ENCODE data around the gene DNHD1.

DNA sequence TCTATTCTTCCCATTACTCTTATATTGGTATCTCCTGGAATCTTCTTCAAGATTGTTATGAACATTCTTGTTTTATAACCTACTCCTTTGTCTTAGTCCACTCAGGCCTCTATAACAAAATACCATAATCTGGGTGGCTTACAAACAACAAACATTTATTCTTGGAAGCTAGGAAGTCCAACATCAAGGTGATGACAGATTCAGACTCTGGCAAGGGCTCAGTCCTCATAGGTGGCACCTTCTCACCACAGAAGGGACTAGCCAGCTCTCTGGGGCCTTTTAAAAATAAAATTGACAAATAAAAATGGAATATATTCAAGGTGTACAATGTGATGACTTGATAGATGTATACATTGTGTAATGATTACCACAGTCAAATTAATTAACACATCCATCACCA is 19.8 kb downstream of the DNHD1 start:
- TF ChIP-seq SMC3 (IDR thresholded peaks at IDR 0.05; ENCODE audit: low read depth, low read length) (no peak), RAD21 (IDR thresholded peaks at IDR 0.05; ENCODE audit: low read length) (no peak), POLR2A (IDR thresholded peaks at IDR 0.05; ENCODE audit: low read depth, low read length) (no peak), MAZ (IDR thresholded peaks at IDR 0.05; ENCODE audit: borderline replicate concordance, low read depth, low read length) (no peak), CEBPB (IDR thresholded peaks at IDR 0.05; ENCODE audit: low read depth, low read length) (no peak), NFE2L2 (IDR thresholded peaks at IDR 0.05; ENCODE audit: low read depth, low read length) (no peak), FOS (IDR thresholded peaks at IDR 0.05; ENCODE audit: low read depth, low read length) (no peak), RCOR1 (IDR thresholded peaks at IDR 0.05; ENCODE audit: insufficient replicate concordance, low read length) (no peak)
- TF ChIP-seq, protein P1, sequence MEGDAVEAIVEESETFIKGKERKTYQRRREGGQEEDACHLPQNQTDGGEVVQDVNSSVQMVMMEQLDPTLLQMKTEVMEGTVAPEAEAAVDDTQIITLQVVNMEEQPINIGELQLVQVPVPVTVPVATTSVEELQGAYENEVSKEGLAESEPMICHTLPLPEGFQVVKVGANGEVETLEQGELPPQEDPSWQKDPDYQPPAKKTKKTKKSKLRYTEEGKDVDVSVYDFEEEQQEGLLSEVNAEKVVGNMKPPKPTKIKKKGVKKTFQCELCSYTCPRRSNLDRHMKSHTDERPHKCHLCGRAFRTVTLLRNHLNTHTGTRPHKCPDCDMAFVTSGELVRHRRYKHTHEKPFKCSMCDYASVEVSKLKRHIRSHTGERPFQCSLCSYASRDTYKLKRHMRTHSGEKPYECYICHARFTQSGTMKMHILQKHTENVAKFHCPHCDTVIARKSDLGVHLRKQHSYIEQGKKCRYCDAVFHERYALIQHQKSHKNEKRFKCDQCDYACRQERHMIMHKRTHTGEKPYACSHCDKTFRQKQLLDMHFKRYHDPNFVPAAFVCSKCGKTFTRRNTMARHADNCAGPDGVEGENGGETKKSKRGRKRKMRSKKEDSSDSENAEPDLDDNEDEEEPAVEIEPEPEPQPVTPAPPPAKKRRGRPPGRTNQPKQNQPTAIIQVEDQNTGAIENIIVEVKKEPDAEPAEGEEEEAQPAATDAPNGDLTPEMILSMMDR (conservative IDR thresholded peaks at IDR 0.05; ENCODE audit: low read depth, low read length): no peak
- TF ChIP-seq, protein P2, sequence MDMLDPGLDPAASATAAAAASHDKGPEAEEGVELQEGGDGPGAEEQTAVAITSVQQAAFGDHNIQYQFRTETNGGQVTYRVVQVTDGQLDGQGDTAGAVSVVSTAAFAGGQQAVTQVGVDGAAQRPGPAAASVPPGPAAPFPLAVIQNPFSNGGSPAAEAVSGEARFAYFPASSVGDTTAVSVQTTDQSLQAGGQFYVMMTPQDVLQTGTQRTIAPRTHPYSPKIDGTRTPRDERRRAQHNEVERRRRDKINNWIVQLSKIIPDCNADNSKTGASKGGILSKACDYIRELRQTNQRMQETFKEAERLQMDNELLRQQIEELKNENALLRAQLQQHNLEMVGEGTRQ (IDR thresholded peaks at IDR 0.05; ENCODE audit: low read depth, low read length): no peak
- TF ChIP-seq, protein P3, sequence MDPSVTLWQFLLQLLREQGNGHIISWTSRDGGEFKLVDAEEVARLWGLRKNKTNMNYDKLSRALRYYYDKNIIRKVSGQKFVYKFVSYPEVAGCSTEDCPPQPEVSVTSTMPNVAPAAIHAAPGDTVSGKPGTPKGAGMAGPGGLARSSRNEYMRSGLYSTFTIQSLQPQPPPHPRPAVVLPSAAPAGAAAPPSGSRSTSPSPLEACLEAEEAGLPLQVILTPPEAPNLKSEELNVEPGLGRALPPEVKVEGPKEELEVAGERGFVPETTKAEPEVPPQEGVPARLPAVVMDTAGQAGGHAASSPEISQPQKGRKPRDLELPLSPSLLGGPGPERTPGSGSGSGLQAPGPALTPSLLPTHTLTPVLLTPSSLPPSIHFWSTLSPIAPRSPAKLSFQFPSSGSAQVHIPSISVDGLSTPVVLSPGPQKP (IDR thresholded peaks at IDR 0.05; ENCODE audit: borderline replicate concordance, low read depth, low read length): no peak
